Measurements from ENCODE around the gene REPS1.

Gene REPS1

GRCh38 chr6:138897031-138897430 lies 91.0 kb downstream of the REPS1 start:
- Histone ChIP-seq H3K4me1 (ENCODE audit: insufficient read depth, low read length, poor library complexity, severe bottlenecking) (no peaks in the 10 kb centered on the region), H4K20me1 (ENCODE audit: insufficient read depth, low read length, poor library complexity, severe bottlenecking) (no peaks in the 10 kb centered on the region), H3K27me3 (ENCODE audit: insufficient read depth, low read length, poor library complexity, severe bottlenecking) (no peaks in the 10 kb centered on the region), H3K9me2 (replicated peaks; ENCODE audit: low read depth, low read length) (no peaks in the 10 kb centered on the region), H3K9me3 (ENCODE audit: insufficient read depth, low read depth, low read length) (no peaks in the 10 kb centered on the region), H3K4me2 (ENCODE audit: low read depth, low read length, poor library complexity, severe bottlenecking) (no peak overlapping the region), H2AFZ (ENCODE audit: low read length) (no peak overlapping the region), H3K36me3 (ENCODE audit: insufficient read depth, low read length) (peaks cover 7% of the 10 kb centered on the region; the same call in 1 of the 2 replicates), H3K9ac (ENCODE audit: low read depth, low read length, poor library complexity, severe bottlenecking) (no peak overlapping the region), H3K4me3 (ENCODE audit: low read length, poor library complexity, severe bottlenecking) (no peak overlapping the region), H3K79me2 (ENCODE audit: insufficient read depth, low read length) (no peaks in the 10 kb centered on the region), H3F3A (ENCODE audit: low read depth) (no peaks in the 10 kb centered on the region)
- TF ChIP-seq CTCF (conservative IDR thresholded peaks at IDR 0.05; ENCODE audit: low read length) (no peak), EZH2phosphoT487 (IDR thresholded peaks at IDR 0.05; ENCODE audit: borderline replicate concordance) (no peak)

GRCh38 chr6:138896104-138896756 lies 91.8 kb downstream of the REPS1 start:
- Histone ChIP-seq H2AFZ (ENCODE audit: low read length) (no peak overlapping the region), H3K9me3 (ENCODE audit: insufficient read depth, low read depth, low read length) (no peaks in the 10 kb centered on the region), H3K4me2 (ENCODE audit: low read depth, low read length, poor library complexity, severe bottlenecking) (no peak overlapping the region), H3K9me2 (replicated peaks; ENCODE audit: low read depth, low read length) (no peaks in the 10 kb centered on the region), H3K27me3 (ENCODE audit: insufficient read depth, low read length, poor library complexity, severe bottlenecking) (no peaks in the 10 kb centered on the region), H3K36me3 (ENCODE audit: insufficient read depth, low read length) (peaks cover 7% of the 10 kb centered on the region; the same call in 1 of the 2 replicates), H3K79me2 (ENCODE audit: insufficient read depth, low read length) (no peaks in the 10 kb centered on the region), H4K20me1 (ENCODE audit: insufficient read depth, low read length, poor library complexity, severe bottlenecking) (no peaks in the 10 kb centered on the region), H3K4me1 (ENCODE audit: insufficient read depth, low read length, poor library complexity, severe bottlenecking) (no peaks in the 10 kb centered on the region), H3K4me3 (ENCODE audit: low read length, poor library complexity, severe bottlenecking) (no peak overlapping the region), H3K9ac (ENCODE audit: low read depth, low read length, poor library complexity, severe bottlenecking) (no peak overlapping the region), H3F3A (ENCODE audit: low read depth) (no peaks in the 10 kb centered on the region)
- TF ChIP-seq EZH2phosphoT487 (IDR thresholded peaks at IDR 0.05; ENCODE audit: borderline replicate concordance) (no peak), CTCF (conservative IDR thresholded peaks at IDR 0.05; ENCODE audit: low read length) (no peak)

- TF ChIP-seq EZH2phosphoT487 (IDR thresholded peaks at IDR 0.05; ENCODE audit: borderline replicate concordance) (no peak), CTCF (conservative IDR thresholded peaks at IDR 0.05; ENCODE audit: low read length) (no peak)
- Histone ChIP-seq H3K79me2 (ENCODE audit: insufficient read depth, low read length) (no peaks in the 10 kb centered on the region), H3K36me3 (ENCODE audit: insufficient read depth, low read length) (no peaks in the 10 kb centered on the region), H3F3A (ENCODE audit: low read depth) (no peaks in the 10 kb centered on the region), H3K9me3 (ENCODE audit: insufficient read depth, low read depth, low read length) (no peaks in the 10 kb centered on the region), H2AFZ (ENCODE audit: low read length) (no peak overlapping the region), H4K20me1 (ENCODE audit: insufficient read depth, low read length, poor library complexity, severe bottlenecking) (no peaks in the 10 kb centered on the region), H3K9ac (ENCODE audit: low read depth, low read length, poor library complexity, severe bottlenecking) (no peak overlapping the region), H3K9me2 (replicated peaks; ENCODE audit: low read depth, low read length) (no peaks in the 10 kb centered on the region), H3K4me2 (ENCODE audit: low read depth, low read length, poor library complexity, severe bottlenecking) (no peak overlapping the region), H3K27me3 (ENCODE audit: insufficient read depth, low read length, poor library complexity, severe bottlenecking) (no peaks in the 10 kb centered on the region), H3K4me1 (ENCODE audit: insufficient read depth, low read length, poor library complexity, severe bottlenecking) (no peaks in the 10 kb centered on the region), H3K4me3 (ENCODE audit: low read length, poor library complexity, severe bottlenecking) (no peak overlapping the region)
Measured at GRCh38 chr6:138891255-138891986, 96.6 kb downstream of the REPS1 start.

Data from Loucy (cell line).